K562 (cell line): ENCODE measurements around the gene C1QTNF7. TPM values are rescaled to one million over a fixed set of nuclear protein-coding genes. Genes with fewer than 3 reads are reported as not detected.

Source experiments
- ATAC-seq: fragments of 200-7000 bp; cut with Tn5 transposase; 3 replicates; pipeline ENCODE4 v1.9.1; 2020; ENCODE audit warnings: moderate library complexity
- BruUV-seq: library from RNA; stranded (reverse); fragments of 400-500 nt; replicated peaks from 2 replicates; lab custom pipeline; 2021; lab: Mats Ljungman, UMichigan
- CTCF ChIA-PET: fragments of 300-600 bp; formaldehyde crosslinking; extraction: SDS; loops from one replicate; lab custom pipeline; 2021; ENCODE audit warnings: low intra/inter-chr PET ratio; lab: Yijun Ruan, JAX
- POLR2A ChIA-PET: fragments of 300-600, 350-650 bp; sonication (Branson Sonifier 250); formaldehyde crosslinking; extraction: SDS; loops from one replicate; lab custom pipeline; 2021; ENCODE audit warnings: antibody characterized with exemption, inconsistent platforms; lab: Yijun Ruan, JAX
- DNase-seq, 4 experiments: peaks; one replicate each; pipeline versions ENCODE4 v3.0.0 to v3.0.0-alpha.2; 2011 to 2018; ENCODE audit warnings: low spot score in 3 of 4, mixed read lengths in 3 of 4; ENCODE audit errors: extremely low read depth in 1 of 4
- FAIRE-seq: peaks from 2 replicates; lab custom pipeline; 2011; peaks lifted over from hg19 to GRCh38; lab: Jason Lieb, UNC
- H2AFZ ChIP-seq: 2 replicates; pipeline ENCODE4 v1.6.0; 2011; ENCODE audit warnings: low read depth, low read length, control low read depth, inconsistent platforms
- H3K27ac ChIP-seq: fragments of 200-600 bp; 3 replicates; pipeline ENCODE4 v1.8.0; 2011; ENCODE audit warnings: low read depth, mild to moderate bottlenecking, control low read depth, inconsistent platforms, low read length, moderate library complexity, mixed read lengths; ENCODE audit errors: extremely low read depth
- H3K27me3 ChIP-seq, 2 experiments: fragments of 300-600 bp in 1 of 2; 2 replicates in 1 of 2; 3 replicates in 1 of 2; pipeline versions ENCODE4 v1.6.0 to v1.8.0; 2011; ENCODE audit warnings: inconsistent platforms in 2 of 2, low read length in 2 of 2, mild to moderate bottlenecking in 1 of 2, mixed read lengths in 1 of 2, moderate library complexity in 1 of 2; ENCODE audit not compliant: control insufficient read depth in 2 of 2, insufficient read depth in 2 of 2
- H3K36me3 ChIP-seq: fragments of 300-600 bp; 3 replicates; pipeline ENCODE4 v1.8.0; 2011; ENCODE audit warnings: mild to moderate bottlenecking, low read length, inconsistent platforms; ENCODE audit not compliant: control insufficient read depth, insufficient read depth
- H3K4me1 ChIP-seq, 2 experiments: fragments of 200-600 bp in 1 of 2; replicated peaks in 1 of 2; 2 replicates in 1 of 2; 3 replicates in 1 of 2; pipeline versions ENCODE4 v1.5.1 to v1.8.0; 2011; ENCODE audit warnings: inconsistent platforms in 2 of 2, low read length in 2 of 2, mild to moderate bottlenecking in 1 of 2, mixed read lengths in 1 of 2, moderate library complexity in 1 of 2; ENCODE audit not compliant: control insufficient read depth in 2 of 2, insufficient read depth in 2 of 2
- H3K4me2 ChIP-seq: 2 replicates; pipeline ENCODE4 v1.6.1; 2011; ENCODE audit warnings: low read length, control low read depth, inconsistent platforms, mixed read lengths; ENCODE audit not compliant: insufficient read depth
- H3K4me3 ChIP-seq: fragments of 200-600 bp; sonication (generic), shearing (Covaris generic); 2 replicates; pipeline ENCODE4 v1.5.1; 2016; ENCODE audit warnings: control low read depth, inconsistent platforms
- H3K79me2 ChIP-seq: fragments of 200-600 bp; 3 replicates; pipeline ENCODE4 v1.8.0; 2011; ENCODE audit warnings: low read length, inconsistent platforms; ENCODE audit not compliant: control insufficient read depth, insufficient read depth
- H3K9ac ChIP-seq, 2 experiments: 2 replicates each; pipeline versions ENCODE4 v1.6.0 to v1.6.1; 2011; ENCODE audit warnings: low read depth in 2 of 2, low read length in 2 of 2, control low read depth in 1 of 2, inconsistent platforms in 1 of 2, mild to moderate bottlenecking in 1 of 2, mixed read lengths in 1 of 2; ENCODE audit not compliant: insufficient read depth in 1 of 2
- H3K9me1 ChIP-seq: one replicate; pipeline ENCODE4 v1.6.0; 2011; ENCODE audit warnings: inconsistent platforms, mild to moderate bottlenecking, low read length, moderate library complexity; ENCODE audit not compliant: control insufficient read depth, insufficient read depth
- H3K9me3 ChIP-seq: replicated peaks from 2 replicates; pipeline ENCODE4 v1.5.1; 2011; ENCODE audit warnings: low read depth, low read length, inconsistent platforms; ENCODE audit not compliant: control insufficient read depth, insufficient read depth
- H4K20me1 ChIP-seq: replicated peaks from 2 replicates; pipeline ENCODE4 v1.6.1; 2011; ENCODE audit warnings: low read length, inconsistent platforms, mixed read lengths; ENCODE audit not compliant: control insufficient read depth, insufficient read depth
- ATF4 ChIP-seq: fragments of 450-650 bp; formaldehyde crosslinking; IDR thresholded peaks from 2 replicates; pipeline ENCODE4 v1.4.0; 2022; ENCODE audit warnings: mild to moderate bottlenecking, moderate library complexity
- ELK3 ChIP-seq: fragments of 450-650 bp; formaldehyde crosslinking; IDR thresholded peaks from 2 replicates; pipeline ENCODE4 v1.4.0; 2020; ENCODE audit warnings: mild to moderate bottlenecking
- FOXP4 ChIP-seq: sonication (generic); formaldehyde crosslinking; IDR thresholded peaks from 2 replicates; pipeline ENCODE4 v1.8.0; 2022; ENCODE audit warnings: mild to moderate bottlenecking, missing genetic modification reagents, borderline replicate concordance
- GABPB2 ChIP-seq: fragments of 250-450 bp; sonication (Bioruptor Pico); conservative IDR thresholded peaks from 2 replicates; pipeline ENCODE4 v1.5.1; 2021; ENCODE audit warnings: mild to moderate bottlenecking
- HMG20B ChIP-seq: fragments of 250-450 bp; sonication (Bioruptor Pico); IDR thresholded peaks from 2 replicates; pipeline ENCODE4 v1.5.0; 2021; ENCODE audit warnings: mild to moderate bottlenecking
- IFI16 ChIP-seq: fragments of 250-450 bp; sonication (Bioruptor Pico); IDR thresholded peaks from 2 replicates; pipeline ENCODE4 v2.1.2; 2022; ENCODE audit warnings: mild to moderate bottlenecking, inconsistent platforms
- MAFF ChIP-seq: IDR thresholded peaks from 2 replicates; pipeline ENCODE4 v1.6.1; 2012; ENCODE audit warnings: low read length, improper control_type of control experiment
- RFX5 ChIP-seq: IDR thresholded peaks from 2 replicates; pipeline ENCODE4 v1.6.1; 2011; ENCODE audit warnings: low read depth, mild to moderate bottlenecking, improper control_type of control experiment, low read length
- TCF15 ChIP-seq: fragments of 250-450 bp; sonication (Bioruptor Pico); IDR thresholded peaks from 2 replicates; pipeline ENCODE4 v1.8.0; 2022; ENCODE audit warnings: moderate library complexity, mild to moderate bottlenecking, inconsistent platforms
- ZBTB11 ChIP-seq, 3 experiments: fragments of 200-800 bp in 1 of 3; fragments of 250-450 bp in 1 of 3; fragments of 450-650 bp in 1 of 3; sonication (Bioruptor Pico) in 1 of 3; sonication (Bioruptor generic) in 1 of 3; formaldehyde crosslinking in 1 of 3; IDR thresholded peaks; 2 replicates each; pipeline versions ENCODE4 v1.6.1 to v1.8.0; 2016 to 2022; ENCODE audit warnings: mild to moderate bottlenecking in 2 of 3, missing genetic modification characterization in 2 of 3, missing compliant biosample characterization in 1 of 3, moderate library complexity in 1 of 3
- ZHX1 ChIP-seq: fragments of 150-350 bp; conservative IDR thresholded peaks from 2 replicates; pipeline ENCODE4 v1.6.1; 2014; ENCODE audit warnings: low read length
- WGBS: fragments of 100-300 bp; shearing (Covaris generic); methylation state at CpG from one replicate; pipeline ENCODE4 v1.1.6; 2016; ENCODE audit warnings: low coverage, mixed read lengths; ENCODE audit not compliant: insufficient coverage; ENCODE audit errors: missing lambda C conversion rate; 5-methylcytosine and 5-hydroxymethylcytosine counted together
- in situ Hi-C: fragments of 300-500 bp; cut with MboI; formaldehyde crosslinking; loops from 4 replicates; pipeline ENCODE4 v1.15.0; 2018; ENCODE audit warnings: inconsistent platforms, mixed read lengths
- intact Hi-C: fragments of 100-400 bp; cut with micrococcal nuclease; formaldehyde crosslinking; loops from 2 replicates; pipeline ENCODE4 v1.14.2; 2022
- polyA plus RNA-seq, 8 experiments: library from polyadenylated mRNA; depleted of rRNA in 4 of 8; stranded (reverse) in 5 of 8; unstranded in 3 of 8; fragments of >200 nt; fragmentation: Nextera tagmentation in 2 of 8; fragmentation: Illumina TruSeq in 1 of 8; extraction: Ambion mirVana in 2 of 8; extraction: Trizol in 1 of 8; gene quantifications; 2 replicates each; pipeline versions ENCODE4 v1.2.1 to v1.2.3, GENCODE V29; 2011 to 2014; ENCODE audit warnings: inconsistent platforms in 1 of 8, missing spikeins in 1 of 8
- total RNA-seq, 7 experiments: library from RNA; depleted of rRNA in 6 of 7; stranded (reverse); fragments of >200 nt in 6 of 7; fragmentation: Illumina TruSeq in 2 of 7; extraction: Trizol in 2 of 7; gene quantifications; 2 replicates each; pipeline versions ENCODE4 v1.2.1 to v1.2.3, GENCODE V29; 2011 to 2021; ENCODE audit warnings: low replicate concordance in 1 of 7

Gene C1QTNF7
- total and polyA plus RNA-seq, 9 of the 15 experiments (the other 6 are each of a cell fraction or from before 2014, with no cell fraction given) = not detected

- H3K27me3 ChIP-seq = no peaks in the 10 kb centered on the region
- no peak overlapping the region for H3K27ac ChIP-seq
- in situ Hi-C loops (no loop called here), intact Hi-C loops (no loop called here)
- FAIRE-seq = no peak
- H3K4me3 ChIP-seq = no peak overlapping the region
- H3K9ac ChIP-seq = no peak overlapping the region
- no peak for DNase-seq
- H3K79me2 ChIP-seq = no peaks in the 10 kb centered on the region
- no peak for ATAC-seq
- H3K4me2 ChIP-seq = no peak overlapping the region
- H3K9me3 ChIP-seq = no peaks in the 10 kb centered on the region
- H3K9me1 ChIP-seq = no peaks in the 10 kb centered on the region
- 0% methylated on average over 2 of the region's 2 CpGs for WGBS
- CTCF ChIA-PET = no interaction called here
- POLR2A ChIA-PET = no interaction called here
- no peaks in the 10 kb centered on the region for H3K4me1 ChIP-seq
- H4K20me1 ChIP-seq = no peaks in the 10 kb centered on the region; the same call in 1 of the 2 replicates
- H2AFZ ChIP-seq = no peak overlapping the region
- TF ChIP-seq ELK3 (CRISPR knock-in tag) = no peak
- TF ChIP-seq HMG20B (CRISPR knock-in tag) = no peak
- TF ChIP-seq ZHX1 = no peak
- no peak for TF ChIP-seq MAFF
- no peak for TF ChIP-seq IFI16
- no peak for TF ChIP-seq FOXP4 (CRISPR knock-in tag)
- TF ChIP-seq TCF15 (CRISPR knock-in tag) = no peak
- TF ChIP-seq RFX5 = no peak
- no peak for TF ChIP-seq GABPB2 (CRISPR knock-in tag)
- no peak for TF ChIP-seq ZBTB11 (CRISPR knock-in tag; IDR thresholded peaks at IDR 0.05)
- TF ChIP-seq ATF4 (CRISPR knock-in tag) = no peak
- TF ChIP-seq, all 486 proteins: peak for 0
- no peaks in the 10 kb centered on the region for H3K36me3 ChIP-seq
- BruUV-seq = no TSS peak
These were observed 24.9 kb upstream of the C1QTNF7 start for GRCh38 chr4:15402974-15403373.
